ENCODE measurements around the gene IRAK1. TPM values are rescaled to one million over a fixed set of nuclear protein-coding genes. Genes with fewer than 3 reads are reported as not detected.

Gene IRAK1
- total RNA-seq, 1 experiment from 2014 or later = 92.3 TPM

DNA sequence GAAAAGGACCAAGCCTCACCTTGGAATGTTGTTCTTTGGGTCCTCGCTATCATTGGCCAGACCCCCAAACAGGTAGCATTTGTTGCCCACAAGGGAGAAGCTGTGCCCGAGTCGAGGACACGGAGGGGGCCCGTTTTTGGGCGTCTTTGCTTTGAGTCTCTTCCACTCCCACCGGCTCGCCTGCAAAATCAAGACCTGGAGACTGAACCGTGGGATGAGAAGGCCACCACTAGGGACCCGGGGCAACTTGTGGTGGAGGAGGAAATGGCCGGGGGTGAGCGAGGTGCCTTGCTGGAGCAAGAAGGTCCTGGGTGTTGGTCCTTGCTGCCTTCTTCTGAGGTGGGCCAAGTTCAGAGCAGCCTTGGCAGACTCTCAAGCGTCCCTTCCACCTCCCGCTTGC lies 55.6 kb downstream of the IRAK1 start:
- Histone ChIP-seq H3K9me2 (ENCODE audit: insufficient read depth) (no peaks in the 10 kb centered on the region), H2AFZ (ENCODE audit: low read depth, low read length, poor library complexity, severe bottlenecking) (no peak overlapping the region), H3K27me3 (ENCODE audit: insufficient read depth, low read length) (no peaks in the 10 kb centered on the region), H3K79me2 (ENCODE audit: insufficient read depth, low read length) (peaks cover 79% of the 10 kb centered on the region), H3K4me2 (ENCODE audit: low read length) (no peak overlapping the region), H3K9ac (ENCODE audit: low read length) (no peak overlapping the region), H3K36me3 (ENCODE audit: control insufficient read depth in 1 of 2, insufficient read depth in 2 of 2, low read length in 2 of 2) (peaks cover 10 to 27% of the 10 kb centered on the region in 2 experiments; a peak in 3 of 4 replicates), H3K4me1 (ENCODE audit: control insufficient read depth in 1 of 2, insufficient read depth in 2 of 2, low read length in 2 of 2) (peaks cover 2 to 5% of the 10 kb centered on the region in 2 experiments; a peak in 2 of 4 replicates), H3K9me3 (ENCODE audit: control insufficient read depth in 1 of 2, insufficient read depth in 1 of 2, low read depth in 1 of 2, low read length in 2 of 2) (no peaks in the 10 kb centered on the region), H3K27ac (ENCODE audit: low read depth, low read length) (no peak overlapping the region), H4K20me1 (ENCODE audit: insufficient read depth) (no peaks in the 10 kb centered on the region), H3K4me3 (replicated peaks in 1 of 2; ENCODE audit: low read depth in 1 of 2, low read length in 2 of 2) (no peak overlapping the region)
- intact Hi-C loops (cut with micrococcal nuclease) = no loop called here
- ChIA-PET RAD21 (ENCODE audit: low non-redundant PET in 1 of 2, low total read pairs in 2 of 2, uncharacterized antibody in 2 of 2, unreplicated experiment in 2 of 2) (no interaction called here), CTCF (no interaction called here), POLR2A (interaction anchor here (1.3 kb wide), 1 partner anchor 10 kb away, joined by 3 read pairs; no protein-coding TSS in a partner anchor)
- no TSS peak for BruUV-seq (replicated peaks)
- no peak for ATAC-seq
- no peak for DNase-seq (ENCODE audit: low read depth, low spot score)
- TF ChIP-seq CEBPB (IDR thresholded peaks at IDR 0.05; ENCODE audit: low read depth) (no peak), ELF1 (IDR thresholded peaks at IDR 0.05; ENCODE audit: borderline replicate concordance, low read depth) (no peak)
- TF ChIP-seq, protein P1, sequence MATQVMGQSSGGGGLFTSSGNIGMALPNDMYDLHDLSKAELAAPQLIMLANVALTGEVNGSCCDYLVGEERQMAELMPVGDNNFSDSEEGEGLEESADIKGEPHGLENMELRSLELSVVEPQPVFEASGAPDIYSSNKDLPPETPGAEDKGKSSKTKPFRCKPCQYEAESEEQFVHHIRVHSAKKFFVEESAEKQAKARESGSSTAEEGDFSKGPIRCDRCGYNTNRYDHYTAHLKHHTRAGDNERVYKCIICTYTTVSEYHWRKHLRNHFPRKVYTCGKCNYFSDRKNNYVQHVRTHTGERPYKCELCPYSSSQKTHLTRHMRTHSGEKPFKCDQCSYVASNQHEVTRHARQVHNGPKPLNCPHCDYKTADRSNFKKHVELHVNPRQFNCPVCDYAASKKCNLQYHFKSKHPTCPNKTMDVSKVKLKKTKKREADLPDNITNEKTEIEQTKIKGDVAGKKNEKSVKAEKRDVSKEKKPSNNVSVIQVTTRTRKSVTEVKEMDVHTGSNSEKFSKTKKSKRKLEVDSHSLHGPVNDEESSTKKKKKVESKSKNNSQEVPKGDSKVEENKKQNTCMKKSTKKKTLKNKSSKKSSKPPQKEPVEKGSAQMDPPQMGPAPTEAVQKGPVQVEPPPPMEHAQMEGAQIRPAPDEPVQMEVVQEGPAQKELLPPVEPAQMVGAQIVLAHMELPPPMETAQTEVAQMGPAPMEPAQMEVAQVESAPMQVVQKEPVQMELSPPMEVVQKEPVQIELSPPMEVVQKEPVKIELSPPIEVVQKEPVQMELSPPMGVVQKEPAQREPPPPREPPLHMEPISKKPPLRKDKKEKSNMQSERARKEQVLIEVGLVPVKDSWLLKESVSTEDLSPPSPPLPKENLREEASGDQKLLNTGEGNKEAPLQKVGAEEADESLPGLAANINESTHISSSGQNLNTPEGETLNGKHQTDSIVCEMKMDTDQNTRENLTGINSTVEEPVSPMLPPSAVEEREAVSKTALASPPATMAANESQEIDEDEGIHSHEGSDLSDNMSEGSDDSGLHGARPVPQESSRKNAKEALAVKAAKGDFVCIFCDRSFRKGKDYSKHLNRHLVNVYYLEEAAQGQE (IDR thresholded peaks at IDR 0.05; ENCODE audit: low read depth) = no peak

DNA sequence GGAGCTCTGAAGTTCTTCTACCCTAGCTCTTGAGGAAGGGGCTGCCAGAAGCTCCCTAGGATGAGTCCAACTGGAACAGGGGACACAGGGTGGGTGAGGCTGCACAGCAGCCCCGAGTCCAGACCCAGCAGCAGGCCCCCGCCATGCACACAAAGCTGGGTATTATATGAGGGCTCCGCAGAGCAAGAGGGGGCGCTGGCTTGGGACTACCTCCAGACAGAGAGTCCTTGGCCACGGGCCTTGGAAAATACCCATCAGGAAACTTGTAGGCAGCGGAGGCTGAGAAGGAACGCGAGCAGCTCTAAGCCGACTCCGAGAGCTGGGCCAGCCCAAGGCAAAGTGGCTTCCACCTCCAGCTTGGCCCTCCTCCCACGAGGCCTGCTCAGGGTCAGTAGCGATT lies 56.2 kb downstream of the IRAK1 start:
- DNase-seq (ENCODE audit: low read depth, low spot score) = no peak
- H3K9ac ChIP-seq (ENCODE audit: low read length) = no peak overlapping the region
- no peaks in the 10 kb centered on the region for H3K9me2 ChIP-seq (ENCODE audit: insufficient read depth)
- peaks cover 10 to 22% of the 10 kb centered on the region in 2 experiments; a peak in 3 of 4 replicates for H3K36me3 ChIP-seq (ENCODE audit: control insufficient read depth in 1 of 2, insufficient read depth in 2 of 2, low read length in 2 of 2)
- no peak for ATAC-seq
- H3K27ac ChIP-seq (ENCODE audit: low read depth, low read length) = no peak overlapping the region
- H2AFZ ChIP-seq (ENCODE audit: low read depth, low read length, poor library complexity, severe bottlenecking) = no peak overlapping the region
- no peaks in the 10 kb centered on the region; a peak in 1 of 4 replicates for H3K4me1 ChIP-seq (ENCODE audit: control insufficient read depth in 1 of 2, insufficient read depth in 2 of 2, low read length in 2 of 2)
- ChIA-PET CTCF (no interaction called here), RAD21 (ENCODE audit: low non-redundant PET in 1 of 2, low total read pairs in 2 of 2, uncharacterized antibody in 2 of 2, unreplicated experiment in 2 of 2) (no interaction called here), POLR2A (interaction anchor here (1.3 kb wide), 1 partner anchor 11 kb away, joined by 3 read pairs; no protein-coding TSS in a partner anchor)
- peaks cover 73% of the 10 kb centered on the region for H3K79me2 ChIP-seq (ENCODE audit: insufficient read depth, low read length)
- no peaks in the 10 kb centered on the region for H3K9me3 ChIP-seq (ENCODE audit: control insufficient read depth in 1 of 2, insufficient read depth in 1 of 2, low read depth in 1 of 2, low read length in 2 of 2)
- no peaks in the 10 kb centered on the region for H4K20me1 ChIP-seq (ENCODE audit: insufficient read depth)
- no peak overlapping the region for H3K4me3 ChIP-seq (replicated peaks in 1 of 2; ENCODE audit: low read depth in 1 of 2, low read length in 2 of 2)
- no peaks in the 10 kb centered on the region for H3K27me3 ChIP-seq (ENCODE audit: insufficient read depth, low read length)
- H3K4me2 ChIP-seq (ENCODE audit: low read length) = no peak overlapping the region
- no TSS peak for BruUV-seq (replicated peaks)
- intact Hi-C loops (cut with micrococcal nuclease) = no loop called here
- TF ChIP-seq, protein P2, sequence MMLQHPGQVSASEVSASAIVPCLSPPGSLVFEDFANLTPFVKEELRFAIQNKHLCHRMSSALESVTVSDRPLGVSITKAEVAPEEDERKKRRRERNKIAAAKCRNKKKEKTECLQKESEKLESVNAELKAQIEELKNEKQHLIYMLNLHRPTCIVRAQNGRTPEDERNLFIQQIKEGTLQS (IDR thresholded peaks at IDR 0.05) = no peak
- TF ChIP-seq, protein P3, sequence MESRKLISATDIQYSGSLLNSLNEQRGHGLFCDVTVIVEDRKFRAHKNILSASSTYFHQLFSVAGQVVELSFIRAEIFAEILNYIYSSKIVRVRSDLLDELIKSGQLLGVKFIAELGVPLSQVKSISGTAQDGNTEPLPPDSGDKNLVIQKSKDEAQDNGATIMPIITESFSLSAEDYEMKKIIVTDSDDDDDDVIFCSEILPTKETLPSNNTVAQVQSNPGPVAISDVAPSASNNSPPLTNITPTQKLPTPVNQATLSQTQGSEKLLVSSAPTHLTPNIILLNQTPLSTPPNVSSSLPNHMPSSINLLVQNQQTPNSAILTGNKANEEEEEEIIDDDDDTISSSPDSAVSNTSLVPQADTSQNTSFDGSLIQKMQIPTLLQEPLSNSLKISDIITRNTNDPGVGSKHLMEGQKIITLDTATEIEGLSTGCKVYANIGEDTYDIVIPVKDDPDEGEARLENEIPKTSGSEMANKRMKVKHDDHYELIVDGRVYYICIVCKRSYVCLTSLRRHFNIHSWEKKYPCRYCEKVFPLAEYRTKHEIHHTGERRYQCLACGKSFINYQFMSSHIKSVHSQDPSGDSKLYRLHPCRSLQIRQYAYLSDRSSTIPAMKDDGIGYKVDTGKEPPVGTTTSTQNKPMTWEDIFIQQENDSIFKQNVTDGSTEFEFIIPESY (IDR thresholded peaks at IDR 0.05; ENCODE audit: extremely low read depth, insufficient replicate concordance, low read length) = no peak
- no peak for TF ChIP-seq RAD21 (IDR thresholded peaks at IDR 0.05; ENCODE audit: low read depth)
- TF ChIP-seq EZH2phosphoT487 (IDR thresholded peaks at IDR 0.05; ENCODE audit: borderline replicate concordance) = no peak
- no peak for TF ChIP-seq CBX3 (IDR thresholded peaks at IDR 0.05; ENCODE audit: low read depth)
- no peak for TF ChIP-seq TCF7L2 (IDR thresholded peaks at IDR 0.05; ENCODE audit: borderline replicate concordance, extremely low read depth, insufficient read depth, insufficient read length)
- TF ChIP-seq FOSL1 (IDR thresholded peaks at IDR 0.05; ENCODE audit: low read depth) = no peak
- TF ChIP-seq ZNF274 (IDR thresholded peaks at IDR 0.05; ENCODE audit: low read depth, low read length) = no peak
- no peak for TF ChIP-seq SIN3A (IDR thresholded peaks at IDR 0.05; ENCODE audit: low read depth)
- no peak for TF ChIP-seq POLR2A (IDR thresholded peaks at IDR 0.05; ENCODE audit: borderline replicate concordance, extremely low read depth, insufficient read depth, insufficient read length)
- no peak for TF ChIP-seq SP1 (IDR thresholded peaks at IDR 0.05; ENCODE audit: low read depth)
- TF ChIP-seq SRF (IDR thresholded peaks at IDR 0.05; ENCODE audit: low read depth) = no peak
- no peak for TF ChIP-seq JUND (IDR thresholded peaks at IDR 0.05)
